ENCODE measurements around the gene IKZF1.

The IKZF1 gene

DNA sequence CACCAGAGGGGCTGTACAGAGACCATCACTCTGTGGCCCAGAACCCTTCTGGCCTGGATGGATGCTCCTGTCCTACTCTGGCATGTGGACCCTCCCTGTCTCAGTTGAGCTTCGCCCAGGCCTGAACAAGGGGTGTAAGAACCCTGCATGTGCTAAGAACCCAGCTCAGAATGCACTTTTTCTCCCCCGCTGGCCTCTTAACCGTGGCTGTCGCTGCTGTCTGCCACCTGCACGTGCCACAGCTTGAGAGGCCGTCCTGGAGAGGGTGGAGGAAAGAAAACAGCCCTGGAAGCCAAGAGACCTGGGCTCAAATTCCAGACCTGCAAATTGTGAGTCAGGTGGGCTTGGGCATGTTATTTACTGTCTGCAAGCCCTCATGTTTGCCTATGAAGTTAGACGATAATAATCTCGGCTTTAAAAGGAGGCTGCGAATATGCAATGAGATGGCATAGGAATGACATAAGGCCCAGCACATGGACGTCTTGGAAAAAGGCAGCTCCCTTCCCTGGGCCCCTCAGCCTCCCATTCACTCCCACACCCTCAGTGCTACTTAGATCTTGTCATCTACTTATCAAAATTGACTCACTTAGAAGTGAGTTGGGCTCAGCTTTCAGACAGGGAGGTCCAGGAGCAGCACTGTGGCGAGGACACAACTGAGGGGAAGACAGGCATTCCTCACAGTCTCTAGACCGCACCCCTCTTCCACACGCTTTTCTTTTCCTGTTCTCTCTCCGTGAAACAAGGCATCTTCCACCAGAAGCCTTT is 114.2 kb downstream of the IKZF1 start:
- no peak for DNase-seq

DNA sequence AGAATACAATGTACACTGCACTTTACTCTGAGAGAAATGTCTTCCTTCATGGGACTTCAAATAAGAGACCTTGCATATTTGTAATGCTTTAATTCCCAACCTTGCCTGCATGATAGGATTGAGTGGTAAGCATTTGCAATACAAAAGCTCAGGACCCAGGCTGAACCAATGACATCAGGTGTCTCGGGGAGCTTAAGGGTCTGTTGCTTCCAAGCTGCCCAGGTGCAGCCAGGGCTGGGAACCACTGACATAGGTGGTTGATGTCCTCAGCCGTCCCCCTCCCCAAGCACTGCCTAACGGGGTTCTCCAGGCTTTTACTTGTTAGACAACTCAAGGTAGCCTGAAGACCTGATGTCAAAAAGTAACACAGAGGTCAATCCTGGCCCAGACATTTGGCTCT is 116.5 kb downstream of the IKZF1 start:
- DNase-seq, result no peak

GRCh38 chr7:50422858-50423257 is 118.3 kb downstream of the IKZF1 start:
- no peak for DNase-seq

GRCh38 chr7:50423860-50424259 is 119.3 kb downstream of the IKZF1 start:
- no peak for DNase-seq

DNA sequence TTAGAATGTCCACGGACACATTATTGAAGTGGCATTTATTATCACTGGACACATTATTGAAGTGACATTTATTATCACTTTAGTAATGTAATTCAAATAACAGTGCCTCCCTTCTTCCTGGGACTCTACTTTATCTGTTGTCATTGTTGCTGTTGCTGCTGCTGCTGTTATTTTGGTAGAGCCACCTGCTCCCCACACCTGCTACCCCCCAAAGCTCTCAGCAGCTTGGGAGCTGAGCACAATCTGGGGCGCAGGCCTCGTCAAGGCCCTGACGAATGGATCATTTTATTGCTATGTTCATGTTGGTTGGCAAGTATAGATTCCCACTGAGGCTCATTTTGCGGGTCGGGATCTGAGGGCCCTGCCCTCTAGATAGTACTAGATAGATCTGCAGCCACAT is 120.8 kb downstream of the IKZF1 start:
- DNase-seq, result no peak

DNA sequence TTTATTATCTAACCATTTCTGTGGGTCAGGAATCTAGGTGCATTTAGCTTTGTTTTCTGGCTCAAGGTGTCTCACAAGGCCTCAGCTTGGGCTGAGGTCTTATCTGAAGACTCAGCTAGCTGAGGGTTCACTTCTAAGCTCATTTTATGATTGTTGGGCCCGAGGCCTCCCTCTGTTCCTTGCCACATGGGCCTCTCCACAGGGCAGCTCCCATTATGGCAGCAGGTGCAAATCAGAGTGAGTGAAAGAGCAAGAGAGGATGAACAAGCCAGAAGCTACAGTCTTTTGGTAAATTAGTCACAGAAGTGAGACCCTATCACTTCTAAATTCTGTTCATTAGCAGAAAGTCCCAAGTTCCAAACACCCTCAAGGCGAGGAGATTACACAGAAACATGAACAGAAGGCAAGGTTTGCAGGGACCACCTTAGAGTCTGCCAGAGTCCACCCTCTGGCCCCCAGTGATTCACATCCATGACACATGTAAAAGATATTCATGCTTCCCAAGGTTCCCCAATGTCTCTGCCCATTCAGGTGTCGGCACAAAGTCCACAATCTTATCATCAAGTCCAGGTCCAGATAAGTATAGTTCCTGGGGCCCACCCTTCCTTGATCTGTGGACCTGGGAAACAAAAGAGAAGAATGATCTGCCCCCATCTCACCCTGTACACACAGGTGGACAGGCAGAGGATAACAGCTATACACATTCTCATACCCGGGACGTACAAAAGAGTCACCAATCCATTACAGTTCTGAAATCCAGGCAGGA is 121.9 kb downstream of the IKZF1 start:
- no peak for DNase-seq

- DNase-seq, result no peak
These were observed 123.0 kb downstream of the IKZF1 start for GRCh38 chr7:50427518-50427917.

- no peak for DNase-seq
These were observed 124.4 kb downstream of the IKZF1 start for GRCh38 chr7:50428911-50429310.

DNA sequence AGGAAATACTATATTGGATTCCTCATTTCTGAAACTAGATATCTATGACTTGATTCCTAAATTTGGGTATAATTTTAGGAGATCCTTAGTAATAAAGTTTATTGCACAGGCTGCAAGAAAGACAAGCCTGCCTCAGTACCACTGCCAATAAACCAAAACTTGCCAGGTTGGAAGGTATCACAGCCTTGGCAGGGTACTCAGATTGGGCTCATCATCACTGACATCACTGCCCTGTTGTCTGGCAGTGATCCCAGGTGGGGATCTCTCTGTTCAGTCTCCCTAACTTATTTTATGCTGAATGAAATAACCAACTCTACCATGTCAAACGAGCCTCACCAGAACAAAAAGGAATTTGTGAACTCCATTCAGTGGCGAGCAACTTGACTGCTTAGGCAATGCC is 126.8 kb downstream of the IKZF1 start:
- no peak for DNase-seq

GRCh38 chr7:50431722-50432305 is 127.3 kb downstream of the IKZF1 start:
- no peak for DNase-seq

DNA sequence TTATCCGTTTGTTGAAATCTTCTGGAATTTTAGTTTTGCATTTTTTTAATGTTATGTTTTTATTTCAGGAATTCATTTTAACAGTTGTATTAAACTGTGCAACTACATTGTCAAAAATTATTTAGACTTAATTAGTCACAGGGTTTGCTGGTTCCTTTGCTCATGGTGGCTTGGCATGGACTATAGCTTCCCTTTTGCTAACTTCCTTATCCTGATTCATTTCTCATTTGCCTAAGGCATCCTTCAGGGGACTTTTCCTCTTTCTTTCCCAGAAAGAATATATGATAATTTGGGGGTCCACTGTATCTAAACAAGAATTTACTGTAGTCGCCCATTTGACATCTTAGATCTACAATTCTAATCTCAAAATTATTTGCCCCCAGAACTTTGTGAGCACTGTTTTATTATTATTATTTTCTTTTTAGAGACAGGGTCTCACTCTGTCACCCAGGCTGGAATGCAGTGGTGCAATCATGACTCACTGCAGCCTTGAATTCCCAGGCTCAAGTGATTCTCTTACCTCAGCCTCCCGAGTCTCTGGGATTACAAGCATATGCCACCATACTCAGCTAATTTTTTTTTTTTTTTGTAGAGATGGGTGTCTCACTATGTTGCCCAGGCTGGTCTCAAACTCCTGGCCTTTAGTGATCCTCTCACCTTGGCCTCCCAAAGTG is 131.8 kb downstream of the IKZF1 start:
- DNase-seq, result no peak

- DNase-seq, result no peak
These were observed 142.0 kb downstream of the IKZF1 start for GRCh38 chr7:50446542-50446960.

DNA sequence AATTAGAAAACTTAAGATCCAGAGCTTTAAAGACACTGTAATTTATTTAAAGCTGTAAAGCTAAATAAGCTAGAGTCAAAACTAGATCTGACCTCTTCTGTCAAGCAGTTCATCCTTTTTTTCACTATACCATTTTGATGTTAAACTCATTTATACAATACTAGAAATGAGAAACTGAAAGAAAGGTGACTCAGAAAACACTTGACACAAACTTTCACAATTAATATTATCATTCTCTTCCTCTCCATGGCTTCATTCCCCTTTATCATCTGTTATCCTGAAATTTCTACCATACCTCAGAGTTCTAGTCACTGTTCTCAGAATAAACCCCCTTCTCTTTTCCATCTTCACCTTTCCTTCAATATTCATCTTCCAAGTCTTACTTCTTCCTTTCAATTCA is 144.3 kb downstream of the IKZF1 start:
- no peak for DNase-seq

GRCh38 chr7:50449501-50449880 is 145.0 kb downstream of the IKZF1 start:
- DNase-seq, result no peak

DNA sequence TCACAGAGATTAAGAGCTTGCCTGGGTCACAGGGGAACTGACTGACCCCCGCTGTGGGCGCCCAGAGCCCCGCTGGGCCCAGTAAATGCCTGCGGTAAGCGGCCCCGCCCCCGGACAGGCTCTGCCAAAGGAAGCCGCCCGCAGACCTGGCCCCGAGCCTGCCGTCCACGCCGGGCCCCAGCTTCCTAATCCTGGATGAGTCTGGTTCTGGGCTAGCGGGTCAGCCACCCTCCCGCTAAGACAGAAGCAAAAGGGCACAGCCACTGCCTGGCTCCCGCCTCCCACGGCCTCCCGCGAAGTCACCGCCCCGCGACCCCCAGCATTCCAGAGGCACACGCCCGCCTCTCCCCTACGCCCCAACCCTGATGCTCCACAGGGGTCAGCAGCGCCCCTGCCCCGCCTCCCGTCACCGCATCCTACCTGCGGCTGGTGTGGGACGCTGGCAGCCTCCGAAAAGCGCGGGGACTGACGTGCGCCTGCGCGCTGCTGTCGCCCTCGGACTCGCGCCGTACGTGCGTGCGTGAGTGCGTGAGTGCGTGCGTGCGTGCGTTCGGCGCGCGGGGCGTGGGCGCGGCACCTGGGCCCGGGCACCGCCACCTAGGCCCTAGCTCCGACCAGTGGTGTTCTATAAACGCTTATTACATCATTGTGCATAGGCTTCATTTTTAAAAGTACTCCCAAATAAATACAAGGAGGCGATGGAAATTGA is 145.5 kb downstream of the IKZF1 start, which contains the start of gene FIGNL1:
Gene FIGNL1, minus strand, starts transcription at position 470 of the 709 bp plus-strand sequence. CDS start 3,063 bp downstream, outside the sequence.
- peak; percentile 73 to 82 for DNase-seq

DNA sequence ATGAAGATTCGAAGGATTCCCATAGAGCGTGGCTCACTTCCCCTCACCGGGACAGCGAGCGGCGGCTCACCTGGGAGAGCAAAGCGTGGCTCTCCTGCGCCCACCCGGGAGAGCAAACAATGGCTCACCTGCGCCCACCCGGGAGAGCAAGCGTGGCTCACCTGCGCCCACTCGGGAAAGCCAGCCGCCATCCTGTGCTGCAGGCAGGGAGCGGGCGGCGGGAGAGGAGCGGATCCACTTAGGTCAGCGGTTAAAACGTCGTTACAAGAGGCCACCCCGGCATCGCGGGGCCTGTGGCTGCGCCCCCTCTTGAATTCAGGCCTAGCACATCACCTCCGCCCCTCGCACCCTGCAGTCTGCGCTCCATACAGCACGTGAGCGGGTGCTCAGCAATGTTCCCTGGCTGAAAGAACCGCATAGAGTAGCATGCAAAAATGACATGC is 146.1 kb downstream of the IKZF1 start:
- peak in 1 of 2 donors; percentile 28 for DNase-seq
